HG03139 (cell line): ENCODE results near the gene SMARCC2.

ENCODE experiments used
- ATAC-seq: cut with Tn5 transposase; IDR thresholded peaks from one replicate; pipeline ENCODE4 v1.9.1; 2021; ENCODE audit not compliant: unreplicated experiment

The SMARCC2 gene

GRCh38 chr12:56189099-56189917 is at the start of gene SMARCC2:
Gene SMARCC2, minus strand, starts transcription at chr12:56189483. Its CDS starts 22 bp downstream, at chr12:56189461.
- peak; percentile 69 for ATAC-seq

DNA sequence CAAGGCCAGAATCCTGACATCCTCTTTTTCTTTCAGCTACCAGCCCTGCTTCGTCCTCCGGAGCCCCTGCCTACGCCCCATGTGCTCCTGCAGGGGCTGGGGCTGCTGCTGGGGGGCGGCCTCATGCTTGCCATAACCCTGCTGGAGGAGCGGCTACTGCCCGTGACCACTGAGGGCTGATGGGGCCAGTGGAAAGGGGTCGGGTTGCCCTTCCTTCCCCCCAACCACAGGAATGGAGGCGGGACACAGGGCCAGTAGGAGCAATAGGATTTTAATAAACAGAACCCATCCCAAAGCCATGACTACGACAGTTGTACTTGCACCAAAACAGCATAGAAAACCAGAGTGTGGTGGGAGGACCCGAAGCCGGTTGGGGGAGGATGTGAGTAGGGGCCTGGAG is 48.3 kb upstream of the SMARCC2 start:
- ATAC-seq, result no peak

GRCh38 chr12:56236985-56237384 is 47.7 kb upstream of the SMARCC2 start:
- ATAC-seq, result no peak

- no peak for ATAC-seq
Observed at GRCh38 chr12:56236091-56236490, 46.8 kb upstream of the SMARCC2 start.

GRCh38 chr12:56234746-56235436 is 45.6 kb upstream of the SMARCC2 start:
- no peak for ATAC-seq

DNA sequence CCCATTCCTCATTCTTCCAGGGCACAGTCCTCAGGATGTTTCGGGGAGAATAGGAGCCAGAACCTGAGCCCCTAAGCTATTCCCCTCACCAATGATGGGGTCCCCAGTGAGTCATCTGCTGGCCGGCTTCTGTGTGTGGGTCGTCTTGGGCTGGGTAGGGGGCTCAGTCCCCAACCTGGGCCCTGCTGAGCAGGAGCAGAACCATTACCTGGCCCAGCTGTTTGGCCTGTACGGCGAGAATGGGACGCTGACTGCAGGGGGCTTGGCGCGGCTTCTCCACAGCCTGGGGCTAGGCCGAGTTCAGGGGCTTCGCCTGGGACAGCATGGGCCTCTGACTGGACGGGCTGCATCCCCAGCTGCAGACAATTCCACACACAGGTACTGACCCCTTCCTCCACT is 41.9 kb upstream of the SMARCC2 start:
- no peak for ATAC-seq

DNA sequence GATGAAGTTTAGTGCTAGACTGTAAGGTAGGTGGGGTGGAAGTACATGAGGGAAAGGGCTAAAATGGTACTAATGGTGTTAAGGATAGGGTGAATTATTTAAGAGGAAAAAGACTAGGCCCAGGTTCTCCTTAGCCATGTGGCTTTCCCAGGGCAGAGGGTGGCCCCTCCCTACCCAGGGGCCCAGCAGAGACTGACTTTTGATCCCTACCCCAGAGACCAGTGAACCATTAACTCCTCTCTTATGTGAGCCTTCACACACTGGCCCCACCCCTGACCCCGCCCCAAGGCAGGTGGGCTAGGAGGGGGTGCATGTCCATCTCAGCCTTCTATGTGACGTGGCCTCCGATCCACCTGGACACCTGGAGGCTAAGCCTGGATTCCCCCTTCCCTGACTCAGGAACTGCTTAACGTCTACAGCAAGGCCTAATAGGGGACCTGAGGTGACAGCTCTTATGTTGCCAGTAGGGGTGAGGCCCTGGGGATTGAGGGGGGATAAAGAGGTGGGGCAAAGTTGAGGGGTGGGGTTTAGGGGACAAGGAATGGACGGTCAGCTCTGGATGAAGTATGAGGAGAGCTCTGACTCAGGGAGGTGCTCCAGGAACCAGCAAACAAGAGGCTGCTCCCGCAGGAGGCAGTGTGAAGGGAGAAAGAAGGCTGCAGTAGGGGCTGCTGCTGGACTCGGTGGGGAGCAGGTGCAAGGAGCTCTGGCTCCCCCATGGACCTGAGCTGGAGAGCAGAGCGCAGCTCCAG is 41.3 kb upstream of the SMARCC2 start:
- ATAC-seq, result no peak

GRCh38 chr12:56229916-56230431 is 40.7 kb upstream of the SMARCC2 start, which contains the start of gene SLC39A5:
Gene SLC39A5, plus strand, starts transcription at chr12:56230051. Its CDS starts 1,224 bp downstream, at chr12:56231275.
- no peak for ATAC-seq

DNA sequence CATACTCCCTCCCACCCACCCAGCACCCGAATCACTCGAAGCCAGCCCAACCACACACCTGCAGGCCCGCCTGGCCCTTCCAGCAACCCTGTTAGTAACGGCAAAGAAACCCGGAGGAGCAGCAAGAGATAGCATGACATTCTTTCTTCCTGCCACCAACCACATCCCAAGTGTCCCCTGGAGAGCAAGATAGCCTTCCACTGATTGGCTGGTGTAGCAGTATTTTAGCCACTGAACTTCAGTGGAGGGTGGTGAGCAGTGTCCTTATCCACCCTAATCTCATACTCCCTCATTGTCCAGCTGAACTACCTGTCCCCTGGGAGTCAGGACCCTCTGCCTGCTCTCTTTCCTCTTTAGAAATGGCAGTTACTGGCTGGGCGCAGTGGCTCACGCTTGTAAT is 39.8 kb upstream of the SMARCC2 start:
- ATAC-seq, result no peak

DNA sequence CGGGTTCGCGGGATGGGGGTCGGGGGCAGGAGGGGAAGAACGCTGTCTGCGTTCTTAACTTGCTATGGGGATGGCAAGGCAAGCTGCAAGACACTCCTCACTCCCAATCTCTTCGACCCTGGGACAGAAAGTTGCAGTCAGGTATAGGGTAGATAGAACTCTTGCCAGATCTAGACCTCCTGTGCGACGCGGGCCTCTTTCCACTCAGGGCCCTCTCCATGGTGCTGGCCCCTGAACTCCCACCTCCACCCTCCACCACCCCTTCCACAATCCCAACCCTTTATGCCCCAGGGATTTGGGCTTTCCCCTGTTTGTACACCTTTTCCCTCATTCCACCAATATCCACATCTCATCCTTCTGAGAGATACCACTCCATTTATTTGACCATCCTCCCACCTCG is 35.7 kb upstream of the SMARCC2 start:
- no peak for ATAC-seq

- peak; percentile 62 for ATAC-seq
Observed at GRCh38 chr12:56224102-56224701, 34.9 kb upstream of the SMARCC2 start, which contains the start of gene NABP2. Gene NABP2, plus strand, starts transcription at chr12:56224342. Its CDS starts 515 bp downstream, at chr12:56224857.

DNA sequence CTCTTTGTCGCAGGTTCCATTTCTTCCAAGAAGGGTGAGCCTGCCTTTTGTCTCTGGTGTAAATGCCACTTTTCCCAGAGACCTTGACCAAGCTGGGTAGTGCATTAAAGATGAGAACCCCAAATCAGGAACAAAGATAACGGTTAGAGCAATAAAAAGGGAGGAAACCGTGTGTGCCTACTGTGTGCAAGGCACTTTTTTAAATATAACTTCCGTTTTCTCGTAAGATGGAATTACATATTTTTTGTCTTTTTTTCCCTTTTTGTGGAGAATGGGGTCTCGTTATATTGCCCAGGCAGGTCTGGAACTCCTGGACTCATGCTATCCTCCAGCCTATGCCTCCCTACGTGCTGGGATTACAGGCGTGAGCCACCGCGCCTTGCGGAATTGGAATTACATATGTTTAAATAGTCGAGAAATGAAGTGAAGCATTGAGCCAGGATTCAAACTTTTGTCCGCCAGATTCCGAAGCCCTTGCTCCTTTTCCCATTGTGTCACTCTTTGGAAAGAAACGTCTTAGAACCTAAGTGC is 34.4 kb upstream of the SMARCC2 start:
- ATAC-seq, result no peak

GRCh38 chr12:56222531-56222895 is 33.2 kb upstream of the SMARCC2 start:
- ATAC-seq, result no peak

GRCh38 chr12:56221757-56222530 is 32.7 kb upstream of the SMARCC2 start, which contains the start of gene RNF41:
Gene RNF41, minus strand, starts transcription at chr12:56221922. Its CDS starts 7,875 bp downstream, at chr12:56214047.
- peak; percentile 69 for ATAC-seq

DNA sequence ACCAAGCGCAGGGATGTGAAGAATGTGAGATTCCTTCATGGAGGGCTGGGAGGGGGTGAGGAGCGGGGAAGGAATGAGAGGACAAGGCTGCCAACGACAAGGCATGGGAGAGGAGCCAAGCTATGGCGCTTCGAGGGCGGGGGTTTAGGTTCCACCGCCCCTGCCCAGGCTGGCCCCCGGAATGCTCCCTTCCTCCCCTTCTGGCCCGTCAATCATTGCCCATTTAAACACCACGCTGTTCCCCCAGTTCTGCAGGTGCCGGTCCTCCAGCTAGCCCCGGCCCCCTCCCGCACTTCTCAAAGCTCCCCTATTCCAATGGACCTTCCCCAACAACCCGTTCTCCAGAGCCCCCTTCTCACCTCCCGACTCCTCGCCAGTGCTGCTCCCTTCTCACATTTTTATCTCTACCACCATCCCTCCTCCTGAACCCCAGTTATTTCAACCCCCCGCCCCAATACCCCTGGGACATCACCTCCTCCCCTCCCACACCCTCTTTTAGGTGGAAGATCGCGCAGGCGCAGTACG is 32.0 kb upstream of the SMARCC2 start:
- ATAC-seq, result peak; percentile 12

DNA sequence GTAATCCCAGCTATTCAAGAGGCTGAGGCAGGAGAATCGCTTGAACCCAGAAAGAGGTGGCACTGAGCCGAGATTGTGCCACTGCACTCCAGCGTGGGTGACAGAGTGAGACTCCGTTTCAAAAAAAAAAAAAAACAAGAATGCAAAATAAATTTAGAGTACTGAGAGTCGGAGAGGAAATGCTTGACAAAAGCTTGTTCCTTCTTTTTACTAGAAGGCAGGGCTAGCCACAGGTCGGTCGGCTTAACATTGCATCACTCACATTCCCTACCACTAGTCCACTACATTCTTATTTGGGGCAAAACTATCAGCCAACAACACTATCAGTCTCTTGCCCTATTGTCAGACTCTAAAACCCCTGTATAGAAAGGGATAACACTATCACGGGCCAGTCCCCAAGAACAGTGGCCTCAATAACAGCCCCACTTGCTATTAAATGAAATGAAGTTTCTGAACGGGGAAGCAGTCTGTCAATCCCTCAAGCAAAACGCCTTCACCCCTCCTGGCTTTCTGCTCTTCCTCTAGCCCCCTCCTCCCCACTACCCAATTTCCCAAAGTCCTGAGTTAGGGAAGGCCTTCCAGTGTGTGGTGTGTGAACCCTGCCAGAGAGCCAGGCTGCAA is 31.4 kb upstream of the SMARCC2 start:
- no peak for ATAC-seq

- ATAC-seq, result no peak
Observed at GRCh38 chr12:56219840-56220239, 30.6 kb upstream of the SMARCC2 start.

DNA sequence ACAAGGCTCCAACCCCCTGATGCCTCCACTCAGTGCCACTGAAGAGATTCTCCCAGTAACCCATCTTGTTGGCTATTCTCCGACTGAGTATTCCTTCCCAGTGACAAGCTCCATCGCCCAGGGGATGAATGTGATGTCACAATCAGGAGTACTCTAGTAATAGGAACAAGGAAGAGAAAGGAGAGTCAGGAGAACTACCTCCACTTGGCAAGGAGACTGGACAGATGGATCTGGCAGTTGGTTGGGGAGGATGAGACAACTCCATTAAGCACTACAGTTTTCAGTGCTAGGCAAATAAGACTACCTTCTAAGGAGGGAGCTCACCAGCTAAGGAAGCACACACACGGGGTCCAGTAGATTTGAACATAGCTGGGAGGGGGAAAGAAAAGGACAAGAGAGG is 27.2 kb upstream of the SMARCC2 start:
- ATAC-seq, result no peak

DNA sequence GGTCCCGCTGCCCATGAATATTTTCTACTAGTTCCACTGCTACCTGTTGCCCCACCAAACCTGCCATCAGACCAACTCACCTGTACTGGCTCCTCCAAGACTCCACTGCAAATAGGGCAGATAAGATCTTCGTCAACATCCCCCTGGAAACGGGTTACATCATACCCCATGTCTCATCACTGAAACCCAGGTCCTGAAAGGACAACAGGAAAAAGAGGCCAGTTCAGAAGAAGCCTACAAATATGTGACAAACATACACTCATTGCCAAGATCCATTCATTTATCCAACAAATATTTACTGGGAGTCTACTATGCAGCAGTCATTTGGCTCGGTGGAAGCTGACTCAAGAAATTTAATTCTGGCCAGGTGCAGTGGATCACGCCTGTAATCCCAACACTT is 24.6 kb upstream of the SMARCC2 start:
- ATAC-seq, result no peak
